Neural cell (in vitro differentiated cells): ENCODE measurements around the gene EIF4A3. TPM values are rescaled to one million over a fixed set of nuclear protein-coding genes. Genes with fewer than 3 reads are reported as not detected.

Experiments used
- H2AFZ ChIP-seq: fragments of 200-600, 300-800 bp; sonication (generic), shearing (Covaris generic); 2 replicates; pipeline ENCODE4 v1.6.0; 2014; ENCODE audit warnings: low read depth, mild to moderate bottlenecking, antibody characterized with exemption, low read length, moderate library complexity
- H3F3A ChIP-seq: fragments of 200-600 bp; shearing (Covaris generic); 2 replicates; pipeline ENCODE4 v1.6.1; 2016; ENCODE audit warnings: mild to moderate bottlenecking, moderate library complexity, mixed read lengths, antibody characterized with exemption, low read length; ENCODE audit not compliant: insufficient read depth, poor library complexity, severe bottlenecking
- H3K27ac ChIP-seq: fragments of 200-600, 300-800 bp; sonication (generic), shearing (Covaris generic); 2 replicates; pipeline ENCODE4 v1.5.1; 2014; ENCODE audit warnings: mild to moderate bottlenecking, low read length, moderate library complexity
- H3K27me3 ChIP-seq: fragments of 300-800, 200-600 bp; sonication (generic), shearing (Covaris generic); 2 replicates; pipeline ENCODE4 v1.6.0; 2014; ENCODE audit warnings: mild to moderate bottlenecking, low read depth, low read length, moderate library complexity; ENCODE audit not compliant: insufficient read depth
- H3K36me3 ChIP-seq: fragments of 300-800, 200-600 bp; sonication (generic), shearing (Covaris generic); 2 replicates; pipeline ENCODE4 v1.5.1; 2014; ENCODE audit warnings: mild to moderate bottlenecking, antibody characterized with exemption, low read length, moderate library complexity; ENCODE audit not compliant: insufficient read depth
- H3K4me2 ChIP-seq: fragments of 300-800, 200-600 bp; sonication (generic), shearing (Covaris generic); 2 replicates; pipeline ENCODE4 v1.6.0; 2014; ENCODE audit warnings: mild to moderate bottlenecking, low read length
- H3K4me3 ChIP-seq: fragments of 300-800, 200-600 bp; sonication (generic), shearing (Covaris generic); 2 replicates; pipeline ENCODE4 v1.5.1; 2014; ENCODE audit warnings: mild to moderate bottlenecking, low read length, moderate library complexity
- H3K79me2 ChIP-seq: fragments of 200-600 bp; shearing (Covaris generic); replicated peaks from 2 replicates; pipeline ENCODE4 v1.6.0; 2014; ENCODE audit warnings: mild to moderate bottlenecking, low read length, moderate library complexity; ENCODE audit not compliant: insufficient read depth
- H3K9ac ChIP-seq: fragments of 300-800, 200-600 bp; sonication (generic), shearing (Covaris generic); 2 replicates; pipeline ENCODE4 v1.6.1; 2016; ENCODE audit warnings: mild to moderate bottlenecking, low read length, mixed read lengths
- H3K9me2 ChIP-seq: fragments of 200-600 bp; shearing (Covaris generic); 2 replicates; pipeline ENCODE4 v1.6.1; 2016; ENCODE audit warnings: mild to moderate bottlenecking, low read length, mixed read lengths; ENCODE audit not compliant: insufficient read depth
- H3K9me3 ChIP-seq: fragments of 200-600, 300-800 bp; sonication (generic), shearing (Covaris generic); 2 replicates; pipeline ENCODE4 v1.6.1; 2016; ENCODE audit warnings: mild to moderate bottlenecking, mixed run types, low read length, moderate library complexity, mixed read lengths
- H4K20me1 ChIP-seq: fragments of 200-600 bp; shearing (Covaris generic); 2 replicates; pipeline ENCODE4 v1.6.1; 2016; ENCODE audit warnings: mild to moderate bottlenecking, mixed run types; ENCODE audit not compliant: insufficient read depth
- CTCF ChIP-seq: fragments of 450-650 bp; IDR thresholded peaks from 2 replicates; pipeline ENCODE4 v1.5.1; 2014; ENCODE audit warnings: antibody characterized with exemption, mild to moderate bottlenecking, moderate library complexity; ENCODE audit not compliant: poor library complexity, severe bottlenecking
- EP300 ChIP-seq: fragments of 450-650 bp; conservative IDR thresholded peaks from 2 replicates; pipeline ENCODE4 v1.6.1; 2014; ENCODE audit warnings: antibody characterized with exemption, mild to moderate bottlenecking, moderate library complexity; ENCODE audit not compliant: poor library complexity, severe bottlenecking
- EZH2 ChIP-seq: fragments of 200-600, 300-800 bp; shearing (Covaris generic), sonication (generic); IDR thresholded peaks from 2 replicates; pipeline ENCODE4 v1.6.1; 2014; ENCODE audit warnings: antibody characterized with exemption, low read length, borderline replicate concordance, mild to moderate bottlenecking; ENCODE audit not compliant: insufficient read depth, poor library complexity, severe bottlenecking
- POLR2AphosphoS5 ChIP-seq: IDR thresholded peaks from 2 replicates; pipeline ENCODE4 v1.6.1; 2012
- RAD21 ChIP-seq: fragments of 450-650 bp; conservative IDR thresholded peaks from 2 replicates; pipeline ENCODE4 v1.6.1; 2014; ENCODE audit warnings: antibody characterized with exemption, mild to moderate bottlenecking, moderate library complexity
- REST ChIP-seq: IDR thresholded peaks from 2 replicates; pipeline ENCODE4 v1.6.1; 2012; ENCODE audit warnings: borderline replicate concordance
- SMC3 ChIP-seq: fragments of 450-650 bp; conservative IDR thresholded peaks from 2 replicates; pipeline ENCODE4 v1.6.1; 2014; ENCODE audit warnings: antibody characterized with exemption, mild to moderate bottlenecking, moderate library complexity; ENCODE audit not compliant: poor library complexity
- TAF1 ChIP-seq: IDR thresholded peaks from 2 replicates; pipeline ENCODE4 v1.6.1; 2012; ENCODE audit warnings: low read depth
- polyA plus RNA-seq: library from polyadenylated mRNA; depleted of rRNA; stranded (reverse); fragments of >200 nt; gene quantifications from 2 replicates; pipeline ENCODE4 v1.2.3, GENCODE V29; 2014

EIF4A3 gene
- polyA plus RNA-seq, 1 donor from 2014 or later: 109 TPM

- H3K4me3 ChIP-seq: no peak overlapping the region
- no peaks in the 10 kb centered on the region for H3K9me3 ChIP-seq
- H2AFZ ChIP-seq: no peak overlapping the region
- H3K27me3 ChIP-seq: no peaks in the 10 kb centered on the region
- H3K36me3 ChIP-seq: no peaks in the 10 kb centered on the region
- no peaks in the 10 kb centered on the region for H3K9me2 ChIP-seq
- H3K4me2 ChIP-seq: no peak overlapping the region
- TF ChIP-seq EZH2: no peak
- no peak for TF ChIP-seq REST
- TF ChIP-seq SMC3: no peak
- TF ChIP-seq TAF1: no peak
- TF ChIP-seq CTCF: no peak
- no peak for TF ChIP-seq EP300
- no peak for TF ChIP-seq RAD21
- no peak for TF ChIP-seq POLR2AphosphoS5
- no peak overlapping the region for H3K27ac ChIP-seq
- peaks cover 9% of the 10 kb centered on the region for H3K79me2 ChIP-seq
- no peaks in the 10 kb centered on the region for H3F3A ChIP-seq
- H3K9ac ChIP-seq: no peak overlapping the region
- H4K20me1 ChIP-seq: no peaks in the 10 kb centered on the region
These were observed 43.4 kb downstream of the EIF4A3 start for GRCh38 chr17:80103449-80104085.

- Histone ChIP-seq H3K27me3 (no peaks in the 10 kb centered on the region), H3K9ac (no peak overlapping the region), H4K20me1 (no peaks in the 10 kb centered on the region), H3K4me2 (peak overlapping the region; percentile 97), H3K27ac (peak overlapping the region; percentile 71), H3K79me2 (peaks cover 9% of the 10 kb centered on the region), H3K9me2 (no peaks in the 10 kb centered on the region), H2AFZ (no peak overlapping the region), H3F3A (no peaks in the 10 kb centered on the region), H3K4me3 (peak overlapping the region; percentile 78), H3K36me3 (no peaks in the 10 kb centered on the region), H3K9me3 (no peaks in the 10 kb centered on the region)
- TF ChIP-seq TAF1 (no peak), CTCF (no peak), EZH2 (no peak), REST (no peak), RAD21 (no peak), POLR2AphosphoS5 (no peak), EP300 (no peak), SMC3 (no peak)
These were observed 44.1 kb downstream of the EIF4A3 start for GRCh38 chr17:80102664-80103448.
